HEK293T (cell line): ENCODE measurements around the gene TANC2.
"Not testable (repeated sequence)": the region's sequence is repeated elsewhere in the genome, so short reads cannot be mapped to it uniquely, and the experiment has no call there.

Experiments
- FOXA1 ChIP-seq: fragments of 450-650 bp; IDR thresholded peaks from 2 replicates; pipeline ENCODE4 v1.6.1; 2016; ENCODE audit warnings: mild to moderate bottlenecking
- PKNOX1 ChIP-seq: fragments of 450-650 bp; IDR thresholded peaks from 2 replicates; pipeline ENCODE4 v1.6.1; 2016
- SP1 ChIP-seq: fragments of 450-650 bp; IDR thresholded peaks from 2 replicates; pipeline ENCODE4 v1.6.1; 2017

DNA sequence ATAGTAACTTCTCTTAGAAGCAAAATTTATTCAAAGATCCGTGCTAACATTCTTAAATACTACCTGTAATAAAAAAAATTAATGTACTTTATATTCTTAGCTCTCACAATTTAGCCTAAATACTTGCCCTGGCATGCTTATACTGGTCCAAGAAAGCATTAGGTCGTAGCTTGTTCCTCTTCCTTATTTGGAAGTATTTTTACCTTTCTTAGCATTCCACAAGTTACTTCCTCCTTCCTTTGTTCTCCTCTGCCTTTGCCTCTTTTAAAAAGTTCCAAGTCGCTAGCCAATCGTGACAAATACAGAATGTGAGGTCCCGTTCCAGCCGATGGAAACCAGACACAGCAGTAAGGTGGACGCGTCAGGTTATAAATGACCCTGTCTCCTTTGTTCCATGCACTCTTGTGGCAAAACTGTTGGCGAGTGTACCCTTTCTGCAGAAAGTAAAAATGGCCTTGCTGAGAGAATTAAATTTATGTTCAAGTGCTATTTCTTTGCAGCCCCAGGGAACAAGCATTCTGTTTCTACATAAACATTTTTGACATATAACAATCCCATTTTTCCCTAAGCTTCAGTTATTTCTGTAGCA is 10.7 kb downstream of the TANC2 start:
- TF ChIP-seq FOXA1, SP1, PKNOX1: not testable (repeated sequence)
